ENCODE results near the gene OR10K2.

DNA sequence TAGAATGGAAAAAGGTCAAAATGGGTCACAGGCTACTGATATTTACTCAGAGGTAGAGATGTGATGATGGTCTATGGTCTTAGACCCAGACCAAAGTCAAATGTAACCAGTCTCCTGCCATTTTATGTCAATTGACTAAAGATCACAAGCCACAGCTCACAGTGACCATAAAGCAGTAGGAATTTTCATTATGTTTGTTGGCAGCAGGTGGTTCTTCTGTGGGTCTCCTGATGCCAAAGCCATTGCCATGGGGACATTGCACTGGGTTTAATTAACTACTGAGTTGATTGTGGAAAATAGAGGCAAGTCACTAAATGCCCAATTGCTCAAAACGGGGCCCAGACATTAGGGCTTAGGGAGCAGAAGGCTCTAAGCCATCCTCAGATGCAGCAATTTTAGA is at the start of gene OR10K2:
- TF ChIP-seq, protein P1, sequence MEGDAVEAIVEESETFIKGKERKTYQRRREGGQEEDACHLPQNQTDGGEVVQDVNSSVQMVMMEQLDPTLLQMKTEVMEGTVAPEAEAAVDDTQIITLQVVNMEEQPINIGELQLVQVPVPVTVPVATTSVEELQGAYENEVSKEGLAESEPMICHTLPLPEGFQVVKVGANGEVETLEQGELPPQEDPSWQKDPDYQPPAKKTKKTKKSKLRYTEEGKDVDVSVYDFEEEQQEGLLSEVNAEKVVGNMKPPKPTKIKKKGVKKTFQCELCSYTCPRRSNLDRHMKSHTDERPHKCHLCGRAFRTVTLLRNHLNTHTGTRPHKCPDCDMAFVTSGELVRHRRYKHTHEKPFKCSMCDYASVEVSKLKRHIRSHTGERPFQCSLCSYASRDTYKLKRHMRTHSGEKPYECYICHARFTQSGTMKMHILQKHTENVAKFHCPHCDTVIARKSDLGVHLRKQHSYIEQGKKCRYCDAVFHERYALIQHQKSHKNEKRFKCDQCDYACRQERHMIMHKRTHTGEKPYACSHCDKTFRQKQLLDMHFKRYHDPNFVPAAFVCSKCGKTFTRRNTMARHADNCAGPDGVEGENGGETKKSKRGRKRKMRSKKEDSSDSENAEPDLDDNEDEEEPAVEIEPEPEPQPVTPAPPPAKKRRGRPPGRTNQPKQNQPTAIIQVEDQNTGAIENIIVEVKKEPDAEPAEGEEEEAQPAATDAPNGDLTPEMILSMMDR (IDR thresholded peaks at IDR 0.05; ENCODE audit: low read depth, low read length): no peak
- no peak for TF ChIP-seq POLR2A (IDR thresholded peaks at IDR 0.05; ENCODE audit: extremely low read depth, insufficient read length)
- TF ChIP-seq, protein P2, sequence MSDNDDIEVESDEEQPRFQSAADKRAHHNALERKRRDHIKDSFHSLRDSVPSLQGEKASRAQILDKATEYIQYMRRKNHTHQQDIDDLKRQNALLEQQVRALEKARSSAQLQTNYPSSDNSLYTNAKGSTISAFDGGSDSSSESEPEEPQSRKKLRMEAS (IDR thresholded peaks at IDR 0.05; ENCODE audit: low read depth, low read length): no peak
- no peak for TF ChIP-seq MYC (IDR thresholded peaks at IDR 0.05; ENCODE audit: low read depth, low read length)

Data from NB4 (cell line).